Peyer's patch (tissue), 4 donors: Measurements from ENCODE around the gene IL1RN. TPM values are rescaled to one million over a fixed set of nuclear protein-coding genes. Genes with fewer than 3 reads are reported as not detected.
A peak's percentile ranks its signal among the peaks of the same experiment; 100 is the strongest.

Experiments
- DNase-seq, 3 donors: peaks; one replicate each; pipeline ENCODE4 v3.0.0-alpha.2; 2017 to 2019
- H3K27ac ChIP-seq, 4 donors: fragments of 200-600 bp; sonication (generic); one replicate each; pipeline ENCODE4 v1.5.1; 2016 to 2019
- H3K27me3 ChIP-seq, 2 donors: fragments of 200-600 bp; sonication (generic); one replicate each; pipeline ENCODE4 v1.5.1; 2019
- H3K36me3 ChIP-seq, 3 donors: fragments of 200-600 bp; sonication (generic); one replicate each; pipeline ENCODE4 v1.5.1; 2016 to 2019
- H3K4me1 ChIP-seq, 4 donors: fragments of 200-600 bp; sonication (generic); one replicate each; pipeline ENCODE4 v1.5.1; 2016 to 2019
- H3K4me3 ChIP-seq, 4 donors: fragments of 200-600 bp; sonication (generic); 1 replicate in 3 of 4; 2 replicates in 1 of 4; pipeline ENCODE4 v1.5.1; 2016 to 2019; ENCODE audit warnings: mild to moderate bottlenecking in 1 of 4
- H3K9me3 ChIP-seq, 4 donors: fragments of 200-600 bp; sonication (generic); one replicate each; pipeline ENCODE4 v1.5.1; 2016 to 2019; ENCODE audit warnings: mild to moderate bottlenecking in 1 of 4
- POLR2A ChIP-seq, 2 donors: fragments of 450-650 bp; IDR thresholded peaks; one replicate each; pipeline ENCODE4 v1.5.1; 2017; ENCODE audit warnings: antibody characterized with exemption in 2 of 2, mild to moderate bottlenecking in 2 of 2, moderate library complexity in 2 of 2
- total RNA-seq, 4 donors: library from RNA; depleted of rRNA; stranded (reverse); fragments of >200 nt; gene quantifications; one replicate each; pipeline ENCODE4 v1.1.0, GENCODE V29; 2016
- TF ChIP-seq, protein P1 (sequence below), 6 experiments: fragments of 450-650 bp in 4 of 6; fragments of 200-600 bp in 2 of 6; sonication (generic) in 1 of 6; IDR thresholded peaks; one replicate each; pipeline ENCODE4 v1.5.1; 2017 to 2019; ENCODE audit warnings: antibody characterized with exemption in 6 of 6, mild to moderate bottlenecking in 3 of 6, moderate library complexity in 1 of 6

The IL1RN gene
- total RNA-seq, 4 donors from 2014 or later: 8.0 to 42.7 (median 17.7) TPM; not detected in 1

DNA sequence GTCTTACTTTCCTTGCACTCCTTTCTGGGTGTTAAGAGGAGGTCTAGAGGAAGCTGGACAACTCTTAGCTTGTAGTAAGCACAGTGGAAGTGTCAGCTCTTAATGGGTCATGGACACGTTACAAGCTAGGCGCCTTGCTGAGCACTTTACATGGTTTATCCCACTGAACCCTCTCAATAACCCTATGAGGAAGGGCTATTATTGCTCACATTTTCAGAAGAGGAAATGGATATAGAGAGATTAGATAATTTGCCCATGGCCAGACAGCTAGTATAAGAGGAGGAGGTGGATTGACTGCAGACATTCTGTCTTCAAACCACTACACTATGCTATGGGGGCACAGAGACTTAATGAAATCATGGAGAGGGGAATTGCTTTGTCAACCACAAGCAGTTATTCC lies 8.3 kb upstream of the IL1RN start:
- peak overlapping the region in 1 of 4 donors; percentile 24 for H3K4me3 ChIP-seq
- no peaks in the 10 kb centered on the region for H3K36me3 ChIP-seq
- no peak for TF ChIP-seq POLR2A (IDR thresholded peaks at IDR 0.05)
- TF ChIP-seq, protein P1, sequence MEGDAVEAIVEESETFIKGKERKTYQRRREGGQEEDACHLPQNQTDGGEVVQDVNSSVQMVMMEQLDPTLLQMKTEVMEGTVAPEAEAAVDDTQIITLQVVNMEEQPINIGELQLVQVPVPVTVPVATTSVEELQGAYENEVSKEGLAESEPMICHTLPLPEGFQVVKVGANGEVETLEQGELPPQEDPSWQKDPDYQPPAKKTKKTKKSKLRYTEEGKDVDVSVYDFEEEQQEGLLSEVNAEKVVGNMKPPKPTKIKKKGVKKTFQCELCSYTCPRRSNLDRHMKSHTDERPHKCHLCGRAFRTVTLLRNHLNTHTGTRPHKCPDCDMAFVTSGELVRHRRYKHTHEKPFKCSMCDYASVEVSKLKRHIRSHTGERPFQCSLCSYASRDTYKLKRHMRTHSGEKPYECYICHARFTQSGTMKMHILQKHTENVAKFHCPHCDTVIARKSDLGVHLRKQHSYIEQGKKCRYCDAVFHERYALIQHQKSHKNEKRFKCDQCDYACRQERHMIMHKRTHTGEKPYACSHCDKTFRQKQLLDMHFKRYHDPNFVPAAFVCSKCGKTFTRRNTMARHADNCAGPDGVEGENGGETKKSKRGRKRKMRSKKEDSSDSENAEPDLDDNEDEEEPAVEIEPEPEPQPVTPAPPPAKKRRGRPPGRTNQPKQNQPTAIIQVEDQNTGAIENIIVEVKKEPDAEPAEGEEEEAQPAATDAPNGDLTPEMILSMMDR (IDR thresholded peaks at IDR 0.05): no peak
- no peaks in the 10 kb centered on the region for H3K27me3 ChIP-seq
- H3K9me3 ChIP-seq: no peaks in the 10 kb centered on the region
- DNase-seq: no peak
- no peak overlapping the region for H3K27ac ChIP-seq
- peaks cover 3 to 16% (median 8%) of the 10 kb centered on the region in 4 donors for H3K4me1 ChIP-seq

DNA sequence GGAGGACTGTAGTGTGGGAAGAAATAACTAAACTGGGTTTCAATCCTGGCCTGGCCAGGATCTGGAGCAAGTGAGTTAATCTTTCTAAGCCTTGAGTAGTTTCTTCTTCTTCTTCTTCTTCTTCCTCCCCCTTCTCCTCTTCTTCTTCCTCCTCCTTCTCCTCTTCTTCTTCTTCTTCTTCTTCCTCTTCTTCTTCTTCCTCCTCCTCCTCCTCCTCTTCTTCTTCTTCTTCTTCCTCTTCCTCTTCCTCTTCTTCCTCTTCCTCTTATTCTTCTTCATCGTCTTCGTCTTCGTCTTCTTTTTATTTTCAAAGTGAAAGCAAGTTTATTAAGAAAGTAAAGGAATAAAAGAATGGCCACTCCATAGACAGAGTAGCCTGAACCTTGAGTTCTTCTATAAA lies 6.5 kb upstream of the IL1RN start:
- H3K27me3 ChIP-seq: no peaks in the 10 kb centered on the region
- DNase-seq: no peak
- TF ChIP-seq, protein P1 (IDR thresholded peaks at IDR 0.05): no peak
- no peak for TF ChIP-seq POLR2A (IDR thresholded peaks at IDR 0.05)
- peaks cover 3 to 23% (median 7%) of the 10 kb centered on the region in 4 donors for H3K4me1 ChIP-seq
- H3K36me3 ChIP-seq: no peaks in the 10 kb centered on the region
- no peaks in the 10 kb centered on the region for H3K9me3 ChIP-seq
- H3K4me3 ChIP-seq: no peak overlapping the region
- no peak overlapping the region for H3K27ac ChIP-seq

DNA sequence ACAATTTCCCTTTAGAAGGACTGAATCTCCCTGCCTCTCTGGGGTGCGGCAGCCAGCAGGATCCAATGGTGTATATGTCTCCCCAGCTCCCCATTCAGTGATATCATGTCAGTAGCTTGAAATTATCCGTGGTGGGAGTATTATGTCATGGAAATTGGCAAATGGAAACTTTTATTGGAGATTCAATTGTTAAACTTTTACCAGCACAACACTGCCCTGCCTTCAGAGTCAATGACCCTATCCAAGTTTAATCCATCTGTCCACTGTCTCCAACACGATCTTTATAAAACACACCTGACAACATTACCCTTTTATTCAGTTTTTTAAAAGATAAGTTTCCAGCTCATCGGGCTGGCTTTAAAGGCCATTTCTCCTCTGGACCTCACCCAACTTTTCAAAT lies 5.0 kb upstream of the IL1RN start:
- no peak for DNase-seq
- H3K9me3 ChIP-seq: no peaks in the 10 kb centered on the region
- H3K36me3 ChIP-seq: no peaks in the 10 kb centered on the region
- TF ChIP-seq, protein P1 (IDR thresholded peaks at IDR 0.05): no peak
- no peak for TF ChIP-seq POLR2A (IDR thresholded peaks at IDR 0.05)
- H3K27me3 ChIP-seq: no peaks in the 10 kb centered on the region
- H3K4me1 ChIP-seq: peaks cover 0 to 11% (median under 1%) of the 10 kb centered on the region in 4 donors
- no peak overlapping the region for H3K27ac ChIP-seq
- H3K4me3 ChIP-seq: no peak overlapping the region

DNA sequence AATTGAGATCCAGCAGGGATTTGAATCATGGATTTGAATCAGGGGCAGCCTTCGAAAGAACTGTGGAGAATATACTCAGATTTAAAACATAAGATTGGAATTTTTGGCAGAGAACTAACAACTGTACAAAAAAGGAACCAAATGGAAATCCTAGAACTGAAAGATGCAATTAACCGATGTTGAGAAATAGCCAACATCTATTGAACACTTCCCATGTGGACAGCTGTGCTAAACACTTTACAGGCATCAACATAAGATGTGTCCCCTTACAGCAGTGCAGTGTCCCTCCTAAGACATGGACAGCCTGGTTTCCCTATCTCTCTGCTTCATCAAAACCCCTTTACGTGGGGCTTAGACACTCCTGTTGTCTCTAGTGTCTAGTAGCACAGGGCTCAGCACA lies 3.7 kb upstream of the IL1RN start:
- no peak overlapping the region for H3K27ac ChIP-seq
- no peak for TF ChIP-seq POLR2A (IDR thresholded peaks at IDR 0.05)
- TF ChIP-seq, protein P1 (IDR thresholded peaks at IDR 0.05): no peak
- no peaks in the 10 kb centered on the region for H3K36me3 ChIP-seq
- DNase-seq: no peak
- H3K9me3 ChIP-seq: no peaks in the 10 kb centered on the region
- no peaks in the 10 kb centered on the region for H3K27me3 ChIP-seq
- H3K4me1 ChIP-seq: peaks cover 0 to 11% (median 0%) of the 10 kb centered on the region in 4 donors
- H3K4me3 ChIP-seq: no peak overlapping the region

DNA sequence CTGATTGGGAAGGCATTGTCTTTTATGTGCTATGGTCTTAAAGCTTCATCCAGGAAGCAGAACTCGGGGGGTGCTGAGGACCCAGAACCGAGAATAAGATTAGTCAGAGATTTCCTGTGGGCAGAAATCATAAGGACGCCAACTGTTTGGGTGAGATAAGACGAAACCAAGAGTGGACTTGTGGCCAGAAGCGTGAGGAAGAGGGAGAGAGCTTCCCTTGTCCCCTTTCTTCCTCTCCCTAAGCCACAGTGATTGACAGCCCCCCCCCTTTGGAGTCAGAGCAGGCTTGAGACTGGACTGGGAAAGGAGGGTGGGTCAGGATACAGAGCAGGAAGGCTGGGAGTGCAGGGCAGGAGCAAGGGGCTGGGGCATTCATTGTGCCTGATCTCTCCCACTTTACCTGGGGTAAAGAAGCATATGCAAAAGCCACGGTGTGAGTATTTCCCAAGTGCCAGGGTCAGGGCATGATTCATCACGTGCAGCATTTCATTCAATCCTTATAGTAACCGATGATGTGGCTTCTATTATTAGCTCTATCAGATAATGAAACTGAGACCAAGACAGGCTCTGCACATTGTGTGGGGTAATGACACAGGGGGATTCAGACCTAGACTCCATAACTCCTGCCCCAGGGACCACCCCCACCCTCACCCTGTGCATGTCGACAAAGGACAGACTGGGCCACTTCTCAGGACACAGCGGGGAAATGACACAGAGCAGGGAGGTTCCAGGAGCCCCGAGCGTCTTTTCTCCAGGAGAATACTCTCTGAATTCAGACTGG lies 3.0 kb upstream of the IL1RN start:
- no peaks in the 10 kb centered on the region for H3K36me3 ChIP-seq
- peaks cover 0 to 11% (median 0%) of the 10 kb centered on the region in 4 donors for H3K4me1 ChIP-seq
- H3K4me3 ChIP-seq: no peak overlapping the region
- DNase-seq: no peak
- H3K9me3 ChIP-seq: no peaks in the 10 kb centered on the region
- TF ChIP-seq, protein P1 (IDR thresholded peaks at IDR 0.05): no peak
- TF ChIP-seq POLR2A (IDR thresholded peaks at IDR 0.05): no peak
- no peak overlapping the region for H3K27ac ChIP-seq
- H3K27me3 ChIP-seq: no peaks in the 10 kb centered on the region
